22Rv1 (cell line): Measurements from ENCODE around the gene NUAK2.

Experiments
- H3K27ac ChIP-seq: fragments of 450-650 bp; 2 replicates; pipeline ENCODE4 v1.5.1; 2017
- CTCF ChIP-seq: fragments of 450-650 bp; IDR thresholded peaks from 2 replicates; pipeline ENCODE4 v1.5.1; 2017; ENCODE audit warnings: mild to moderate bottlenecking
- ZFX ChIP-seq: fragments of 450-650 bp; IDR thresholded peaks from 2 replicates; pipeline ENCODE4 v1.6.1; 2017; ENCODE audit warnings: antibody characterized with exemption, borderline replicate concordance

NUAK2 gene

GRCh38 chr1:205318231-205318991 is 3.1 kb downstream of the NUAK2 start:
- peak overlapping the region; percentile 99 for H3K27ac ChIP-seq
- no peak for TF ChIP-seq CTCF
- no peak for TF ChIP-seq ZFX

- peak overlapping the region; percentile 99 for H3K27ac ChIP-seq
- TF ChIP-seq ZFX (no peak), CTCF (peak; percentile 65)
Observed at GRCh38 chr1:205317311-205317917, 4.1 kb downstream of the NUAK2 start.

GRCh38 chr1:205316161-205316566 is 5.4 kb downstream of the NUAK2 start:
- H3K27ac ChIP-seq: peak overlapping the region; percentile 99
- TF ChIP-seq ZFX: no peak
- TF ChIP-seq CTCF: no peak

GRCh38 chr1:205315008-205315618 is 6.4 kb downstream of the NUAK2 start:
- TF ChIP-seq CTCF: no peak
- TF ChIP-seq ZFX: no peak
- H3K27ac ChIP-seq: peak overlapping the region; percentile 99

- TF ChIP-seq ZFX: no peak
- no peak for TF ChIP-seq CTCF
- no peak overlapping the region for H3K27ac ChIP-seq
Observed at GRCh38 chr1:205313563-205314308, 7.8 kb downstream of the NUAK2 start.

- no peak for TF ChIP-seq CTCF
- no peak for TF ChIP-seq ZFX
- H3K27ac ChIP-seq: no peak overlapping the region
Observed at GRCh38 chr1:205312866-205313562, 8.5 kb downstream of the NUAK2 start.
